SK-N-SH treated with all-trans-retinoic acid at 6 μM for 48 hours (cell line): Measurements from ENCODE around the gene SAPCD1.

Source experiments
- ATAC-seq: fragments of 200-7000 bp; cut with Tn5 transposase; 3 replicates; pipeline ENCODE4 v1.9.1; 2020; ENCODE audit warnings: mild to moderate bottlenecking, moderate library complexity
- ARNTL ChIP-seq: fragments of 450-650 bp; formaldehyde crosslinking; IDR thresholded peaks from 2 replicates; pipeline ENCODE4 v1.5.0; 2020; ENCODE audit warnings: low read depth, mild to moderate bottlenecking, moderate library complexity, borderline replicate concordance
- BACH2 ChIP-seq: fragments of 250-450 bp; sonication (Bioruptor Pico); IDR thresholded peaks from 2 replicates; pipeline ENCODE4 v1.9.0; 2021; ENCODE audit warnings: mild to moderate bottlenecking, borderline replicate concordance
- CREB5 ChIP-seq: fragments of 250-450 bp; sonication (Bioruptor Pico); IDR thresholded peaks from 2 replicates; pipeline ENCODE4 v1.5.1; 2020; ENCODE audit warnings: low read depth, mild to moderate bottlenecking, moderate library complexity
- CSDC2 ChIP-seq: fragments of 250-450 bp; sonication (Bioruptor Pico); IDR thresholded peaks from 2 replicates; pipeline ENCODE4 v1.5.0; 2020; ENCODE audit warnings: mild to moderate bottlenecking, moderate library complexity
- ESRRG ChIP-seq: fragments of 250-450 bp; sonication (Bioruptor Pico); IDR thresholded peaks from 2 replicates; pipeline ENCODE4 v1.6.1; 2021; ENCODE audit warnings: mild to moderate bottlenecking
- GLIS3 ChIP-seq: fragments of 250-450 bp; sonication (Bioruptor Pico); IDR thresholded peaks from 2 replicates; pipeline ENCODE4 v1.5.0; 2020; ENCODE audit warnings: mild to moderate bottlenecking, moderate library complexity
- ISL1 ChIP-seq: fragments of 250-450 bp; sonication (Bioruptor Pico); IDR thresholded peaks from 2 replicates; pipeline ENCODE4 v2.1.2; 2022; ENCODE audit warnings: mild to moderate bottlenecking, moderate library complexity
- OSR1 ChIP-seq: fragments of 250-450 bp; sonication (Bioruptor Pico); IDR thresholded peaks from 2 replicates; pipeline ENCODE4 v1.8.0; 2022; ENCODE audit warnings: moderate library complexity, mild to moderate bottlenecking, inconsistent platforms
- POU6F1 ChIP-seq: fragments of 250-450 bp; sonication (Bioruptor Pico); IDR thresholded peaks from 2 replicates; pipeline ENCODE4 v1.8.0; 2021; ENCODE audit warnings: low read depth, mild to moderate bottlenecking, moderate library complexity, borderline replicate concordance
- PPARA ChIP-seq: fragments of 250-450 bp; sonication (Bioruptor Pico); IDR thresholded peaks from 2 replicates; pipeline ENCODE4 v1.5.0; 2020; ENCODE audit warnings: mild to moderate bottlenecking, borderline replicate concordance
- RARB ChIP-seq: fragments of 250-450 bp; sonication (Bioruptor Pico); IDR thresholded peaks from 2 replicates; pipeline ENCODE4 v1.8.0; 2021; ENCODE audit warnings: mild to moderate bottlenecking, moderate library complexity
- SNAI2 ChIP-seq: fragments of 250-450 bp; sonication (Bioruptor Pico); IDR thresholded peaks from 2 replicates; pipeline ENCODE4 v1.5.0; 2020; ENCODE audit warnings: mild to moderate bottlenecking, moderate library complexity
- TCF4 ChIP-seq: fragments of 250-450 bp; sonication (Bioruptor Pico); IDR thresholded peaks from 2 replicates; pipeline ENCODE4 v1.8.0; 2021; ENCODE audit warnings: mild to moderate bottlenecking, moderate library complexity, borderline replicate concordance
- TOX ChIP-seq: fragments of 250-450 bp; sonication (Bioruptor Pico); IDR thresholded peaks from 2 replicates; pipeline ENCODE4 v1.8.0; 2021; ENCODE audit warnings: mild to moderate bottlenecking, moderate library complexity, borderline replicate concordance
- ZC3H10 ChIP-seq: fragments of 250-450 bp; sonication (Bioruptor Pico); IDR thresholded peaks from 2 replicates; pipeline ENCODE4 v1.5.1; 2021; ENCODE audit warnings: mild to moderate bottlenecking, moderate library complexity
- ZFP3 ChIP-seq: fragments of 250-450 bp; sonication (Bioruptor Pico); IDR thresholded peaks from 2 replicates; pipeline ENCODE4 v1.5.0; 2020; ENCODE audit warnings: mild to moderate bottlenecking, moderate library complexity
- ZFP30 ChIP-seq: fragments of 450-650 bp; formaldehyde crosslinking; IDR thresholded peaks from 2 replicates; pipeline ENCODE4 v1.5.0; 2022; ENCODE audit warnings: mild to moderate bottlenecking, moderate library complexity
- ZNF565 ChIP-seq: fragments of 450-650 bp; formaldehyde crosslinking; conservative IDR thresholded peaks from 2 replicates; pipeline ENCODE4 v1.5.0; 2020; ENCODE audit warnings: low read depth, mild to moderate bottlenecking, moderate library complexity
- ZNF70 ChIP-seq: fragments of 450-650 bp; formaldehyde crosslinking; IDR thresholded peaks from 2 replicates; pipeline ENCODE4 v1.5.0; 2020; ENCODE audit warnings: mild to moderate bottlenecking, moderate library complexity
- ZNF8 ChIP-seq: fragments of 450-650 bp; formaldehyde crosslinking; IDR thresholded peaks from 2 replicates; pipeline ENCODE4 v1.5.0; 2020; ENCODE audit warnings: mild to moderate bottlenecking, moderate library complexity
- TF ChIP-seq, protein P1 (sequence below): fragments of 250-450 bp; sonication (Bioruptor Pico); IDR thresholded peaks from 2 replicates; pipeline ENCODE4 v1.5.1; 2021; ENCODE audit warnings: mild to moderate bottlenecking, moderate library complexity
- TF ChIP-seq, protein P2 (sequence below): fragments of 250-450 bp; sonication (Bioruptor Pico); IDR thresholded peaks from 2 replicates; pipeline ENCODE4 v1.8.0; 2020; ENCODE audit warnings: mild to moderate bottlenecking, moderate library complexity, borderline replicate concordance

Gene SAPCD1

GRCh38 chr6:31770860-31771259 lies 8.4 kb downstream of the SAPCD1 start:
- ATAC-seq = no peak
- TF ChIP-seq, protein P1, sequence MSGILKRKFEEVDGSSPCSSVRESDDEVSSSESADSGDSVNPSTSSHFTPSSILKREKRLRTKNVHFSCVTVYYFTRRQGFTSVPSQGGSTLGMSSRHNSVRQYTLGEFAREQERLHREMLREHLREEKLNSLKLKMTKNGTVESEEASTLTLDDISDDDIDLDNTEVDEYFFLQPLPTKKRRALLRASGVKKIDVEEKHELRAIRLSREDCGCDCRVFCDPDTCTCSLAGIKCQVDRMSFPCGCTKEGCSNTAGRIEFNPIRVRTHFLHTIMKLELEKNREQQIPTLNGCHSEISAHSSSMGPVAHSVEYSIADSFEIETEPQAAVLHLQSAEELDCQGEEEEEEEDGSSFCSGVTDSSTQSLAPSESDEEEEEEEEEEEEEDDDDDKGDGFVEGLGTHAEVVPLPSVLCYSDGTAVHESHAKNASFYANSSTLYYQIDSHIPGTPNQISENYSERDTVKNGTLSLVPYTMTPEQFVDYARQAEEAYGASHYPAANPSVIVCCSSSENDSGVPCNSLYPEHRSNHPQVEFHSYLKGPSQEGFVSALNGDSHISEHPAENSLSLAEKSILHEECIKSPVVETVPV (CRISPR knock-in tag) = no peak
- TF ChIP-seq ZFP30 (CRISPR knock-in tag) (no peak), CSDC2 (CRISPR knock-in tag) (no peak), SNAI2 (CRISPR knock-in tag) (no peak), ARNTL (CRISPR knock-in tag) (no peak), TCF4 (CRISPR knock-in tag) (no peak), ZFP3 (CRISPR knock-in tag) (no peak), POU6F1 (CRISPR knock-in tag) (no peak), CREB5 (CRISPR knock-in tag) (no peak), ZC3H10 (CRISPR knock-in tag) (no peak), ZNF8 (CRISPR knock-in tag) (no peak), ZNF565 (CRISPR knock-in tag) (no peak), PPARA (CRISPR knock-in tag) (no peak), TOX (no peak)
- TF ChIP-seq, protein P2, sequence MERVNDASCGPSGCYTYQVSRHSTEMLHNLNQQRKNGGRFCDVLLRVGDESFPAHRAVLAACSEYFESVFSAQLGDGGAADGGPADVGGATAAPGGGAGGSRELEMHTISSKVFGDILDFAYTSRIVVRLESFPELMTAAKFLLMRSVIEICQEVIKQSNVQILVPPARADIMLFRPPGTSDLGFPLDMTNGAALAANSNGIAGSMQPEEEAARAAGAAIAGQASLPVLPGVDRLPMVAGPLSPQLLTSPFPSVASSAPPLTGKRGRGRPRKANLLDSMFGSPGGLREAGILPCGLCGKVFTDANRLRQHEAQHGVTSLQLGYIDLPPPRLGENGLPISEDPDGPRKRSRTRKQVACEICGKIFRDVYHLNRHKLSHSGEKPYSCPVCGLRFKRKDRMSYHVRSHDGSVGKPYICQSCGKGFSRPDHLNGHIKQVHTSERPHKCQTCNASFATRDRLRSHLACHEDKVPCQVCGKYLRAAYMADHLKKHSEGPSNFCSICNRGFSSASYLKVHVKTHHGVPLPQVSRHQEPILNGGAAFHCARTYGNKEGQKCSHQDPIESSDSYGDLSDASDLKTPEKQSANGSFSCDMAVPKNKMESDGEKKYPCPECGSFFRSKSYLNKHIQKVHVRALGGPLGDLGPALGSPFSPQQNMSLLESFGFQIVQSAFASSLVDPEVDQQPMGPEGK (CRISPR knock-in tag) = no peak

DNA sequence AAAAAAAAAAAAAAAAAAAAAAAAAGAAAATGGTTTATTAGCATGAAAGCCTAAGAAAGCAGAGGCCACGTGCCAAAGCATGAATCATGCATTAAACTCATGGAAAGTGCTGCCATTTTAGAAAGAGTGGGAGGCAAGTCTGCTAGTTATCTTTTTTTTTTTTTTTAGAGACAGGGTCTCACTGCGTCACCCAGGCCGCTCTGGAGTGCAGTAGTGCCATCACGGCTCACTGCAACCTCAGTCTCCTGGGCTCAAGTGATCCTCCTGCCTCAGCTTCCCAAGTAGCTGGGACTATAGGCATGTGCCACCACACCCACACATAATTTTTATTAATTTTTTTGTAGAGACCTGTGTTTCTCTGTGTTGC lies 9.5 kb downstream of the SAPCD1 start:
- ATAC-seq = no peak
- TF ChIP-seq ZNF565 (CRISPR knock-in tag) (no peak), SNAI2 (CRISPR knock-in tag) (no peak), ARNTL (CRISPR knock-in tag) (no peak), ISL1 (CRISPR knock-in tag) (no peak), CREB5 (CRISPR knock-in tag) (no peak), BACH2 (CRISPR knock-in tag) (no peak), PPARA (CRISPR knock-in tag) (no peak), RARB (no peak), ZNF8 (CRISPR knock-in tag) (no peak), ZFP3 (CRISPR knock-in tag) (no peak), ZNF70 (CRISPR knock-in tag) (no peak), TCF4 (CRISPR knock-in tag) (no peak), TOX (no peak), ESRRG (CRISPR knock-in tag) (no peak), OSR1 (CRISPR knock-in tag) (no peak), ZC3H10 (CRISPR knock-in tag) (no peak), ZFP30 (CRISPR knock-in tag) (no peak), POU6F1 (CRISPR knock-in tag) (no peak), GLIS3 (no peak)
- TF ChIP-seq, protein P2 (CRISPR knock-in tag) = no peak
